Neural cell (in vitro differentiated cells): ENCODE data around the gene DPPA4. TPM values are rescaled to one million over a fixed set of nuclear protein-coding genes. Genes with fewer than 3 reads are reported as not detected.

Experiments
- H2AFZ ChIP-seq: fragments of 200-600, 300-800 bp; sonication (generic), shearing (Covaris generic); 2 replicates; pipeline ENCODE4 v1.6.0; 2014; ENCODE audit warnings: low read depth, mild to moderate bottlenecking, antibody characterized with exemption, low read length, moderate library complexity
- H3F3A ChIP-seq: fragments of 200-600 bp; shearing (Covaris generic); 2 replicates; pipeline ENCODE4 v1.6.1; 2016; ENCODE audit warnings: mild to moderate bottlenecking, moderate library complexity, mixed read lengths, antibody characterized with exemption, low read length; ENCODE audit not compliant: insufficient read depth, poor library complexity, severe bottlenecking
- H3K27ac ChIP-seq: fragments of 200-600, 300-800 bp; sonication (generic), shearing (Covaris generic); 2 replicates; pipeline ENCODE4 v1.5.1; 2014; ENCODE audit warnings: mild to moderate bottlenecking, low read length, moderate library complexity
- H3K27me3 ChIP-seq: fragments of 300-800, 200-600 bp; sonication (generic), shearing (Covaris generic); 2 replicates; pipeline ENCODE4 v1.6.0; 2014; ENCODE audit warnings: mild to moderate bottlenecking, low read depth, low read length, moderate library complexity; ENCODE audit not compliant: insufficient read depth
- H3K36me3 ChIP-seq: fragments of 300-800, 200-600 bp; sonication (generic), shearing (Covaris generic); 2 replicates; pipeline ENCODE4 v1.5.1; 2014; ENCODE audit warnings: mild to moderate bottlenecking, antibody characterized with exemption, low read length, moderate library complexity; ENCODE audit not compliant: insufficient read depth
- H3K4me2 ChIP-seq: fragments of 300-800, 200-600 bp; sonication (generic), shearing (Covaris generic); 2 replicates; pipeline ENCODE4 v1.6.0; 2014; ENCODE audit warnings: mild to moderate bottlenecking, low read length
- H3K4me3 ChIP-seq: fragments of 300-800, 200-600 bp; sonication (generic), shearing (Covaris generic); 2 replicates; pipeline ENCODE4 v1.5.1; 2014; ENCODE audit warnings: mild to moderate bottlenecking, low read length, moderate library complexity
- H3K79me2 ChIP-seq: fragments of 200-600 bp; shearing (Covaris generic); replicated peaks from 2 replicates; pipeline ENCODE4 v1.6.0; 2014; ENCODE audit warnings: mild to moderate bottlenecking, low read length, moderate library complexity; ENCODE audit not compliant: insufficient read depth
- H3K9ac ChIP-seq: fragments of 300-800, 200-600 bp; sonication (generic), shearing (Covaris generic); 2 replicates; pipeline ENCODE4 v1.6.1; 2016; ENCODE audit warnings: mild to moderate bottlenecking, low read length, mixed read lengths
- H3K9me2 ChIP-seq: fragments of 200-600 bp; shearing (Covaris generic); 2 replicates; pipeline ENCODE4 v1.6.1; 2016; ENCODE audit warnings: mild to moderate bottlenecking, low read length, mixed read lengths; ENCODE audit not compliant: insufficient read depth
- H3K9me3 ChIP-seq: fragments of 200-600, 300-800 bp; sonication (generic), shearing (Covaris generic); 2 replicates; pipeline ENCODE4 v1.6.1; 2016; ENCODE audit warnings: mild to moderate bottlenecking, mixed run types, low read length, moderate library complexity, mixed read lengths
- H4K20me1 ChIP-seq: fragments of 200-600 bp; shearing (Covaris generic); 2 replicates; pipeline ENCODE4 v1.6.1; 2016; ENCODE audit warnings: mild to moderate bottlenecking, mixed run types; ENCODE audit not compliant: insufficient read depth
- CTCF ChIP-seq: fragments of 450-650 bp; IDR thresholded peaks from 2 replicates; pipeline ENCODE4 v1.5.1; 2014; ENCODE audit warnings: antibody characterized with exemption, mild to moderate bottlenecking, moderate library complexity; ENCODE audit not compliant: poor library complexity, severe bottlenecking
- EP300 ChIP-seq: fragments of 450-650 bp; conservative IDR thresholded peaks from 2 replicates; pipeline ENCODE4 v1.6.1; 2014; ENCODE audit warnings: antibody characterized with exemption, mild to moderate bottlenecking, moderate library complexity; ENCODE audit not compliant: poor library complexity, severe bottlenecking
- EZH2 ChIP-seq: fragments of 200-600, 300-800 bp; shearing (Covaris generic), sonication (generic); IDR thresholded peaks from 2 replicates; pipeline ENCODE4 v1.6.1; 2014; ENCODE audit warnings: antibody characterized with exemption, low read length, borderline replicate concordance, mild to moderate bottlenecking; ENCODE audit not compliant: insufficient read depth, poor library complexity, severe bottlenecking
- MXI1 ChIP-seq: fragments of 450-650 bp; conservative IDR thresholded peaks from 2 replicates; pipeline ENCODE4 v1.6.1; 2014; ENCODE audit warnings: antibody characterized with exemption, mild to moderate bottlenecking; ENCODE audit not compliant: poor library complexity, severe bottlenecking
- POLR2AphosphoS5 ChIP-seq: IDR thresholded peaks from 2 replicates; pipeline ENCODE4 v1.6.1; 2012
- RAD21 ChIP-seq: fragments of 450-650 bp; conservative IDR thresholded peaks from 2 replicates; pipeline ENCODE4 v1.6.1; 2014; ENCODE audit warnings: antibody characterized with exemption, mild to moderate bottlenecking, moderate library complexity
- REST ChIP-seq: IDR thresholded peaks from 2 replicates; pipeline ENCODE4 v1.6.1; 2012; ENCODE audit warnings: borderline replicate concordance
- SMC3 ChIP-seq: fragments of 450-650 bp; conservative IDR thresholded peaks from 2 replicates; pipeline ENCODE4 v1.6.1; 2014; ENCODE audit warnings: antibody characterized with exemption, mild to moderate bottlenecking, moderate library complexity; ENCODE audit not compliant: poor library complexity
- TAF1 ChIP-seq: IDR thresholded peaks from 2 replicates; pipeline ENCODE4 v1.6.1; 2012; ENCODE audit warnings: low read depth
- polyA plus RNA-seq: library from polyadenylated mRNA; depleted of rRNA; stranded (reverse); fragments of >200 nt; gene quantifications from 2 replicates; pipeline ENCODE4 v1.2.3, GENCODE V29; 2014

The DPPA4 gene
- polyA plus RNA-seq, 1 donor from 2014 or later: 1.6 TPM

GRCh38 chr3:109355625-109356441 is 18.5 kb upstream of the DPPA4 start:
- peak overlapping the region; percentile 36 for H3K4me3 ChIP-seq
- H3K9me3 ChIP-seq: no peaks in the 10 kb centered on the region
- H3K79me2 ChIP-seq: no peaks in the 10 kb centered on the region
- no peak overlapping the region for H2AFZ ChIP-seq
- no peaks in the 10 kb centered on the region for H3F3A ChIP-seq
- H3K9ac ChIP-seq: no peak overlapping the region
- H3K4me2 ChIP-seq: no peak overlapping the region
- H3K27me3 ChIP-seq: no peaks in the 10 kb centered on the region
- H3K27ac ChIP-seq: no peak overlapping the region
- no peaks in the 10 kb centered on the region for H3K9me2 ChIP-seq
- H3K36me3 ChIP-seq: no peaks in the 10 kb centered on the region
- no peaks in the 10 kb centered on the region for H4K20me1 ChIP-seq
- TF ChIP-seq MXI1 (no peak), TAF1 (no peak), RAD21 (no peak), REST (no peak), POLR2AphosphoS5 (no peak), EP300 (no peak), EZH2 (no peak), CTCF (no peak), SMC3 (no peak)

GRCh38 chr3:109353057-109353456 is 15.7 kb upstream of the DPPA4 start:
- no peaks in the 10 kb centered on the region for H3K36me3 ChIP-seq
- no peaks in the 10 kb centered on the region for H4K20me1 ChIP-seq
- H3K4me3 ChIP-seq: no peak overlapping the region
- no peak overlapping the region for H2AFZ ChIP-seq
- no peak overlapping the region for H3K4me2 ChIP-seq
- H3K27me3 ChIP-seq: no peaks in the 10 kb centered on the region
- no peak overlapping the region for H3K9ac ChIP-seq
- TF ChIP-seq EP300 (no peak), POLR2AphosphoS5 (no peak), SMC3 (no peak), MXI1 (no peak), TAF1 (no peak), RAD21 (no peak), CTCF (no peak)
- H3K9me3 ChIP-seq: no peaks in the 10 kb centered on the region
- no peak overlapping the region for H3K27ac ChIP-seq
- no peaks in the 10 kb centered on the region for H3K79me2 ChIP-seq
- H3K9me2 ChIP-seq: no peaks in the 10 kb centered on the region
- no peaks in the 10 kb centered on the region for H3F3A ChIP-seq
